HepG2 (cell line): ENCODE data around the gene DAZAP1. TPM values are rescaled to one million over a fixed set of nuclear protein-coding genes. Genes with fewer than 3 reads are reported as not detected.

ENCODE experiments used
- AGO1 ChIP-seq: fragments of 200-400 bp; formaldehyde crosslinking; IDR thresholded peaks from 2 replicates; pipeline ENCODE4 v1.6.1; 2017; ENCODE audit warnings: mild to moderate bottlenecking, low read depth, low read length, moderate library complexity; ENCODE audit not compliant: poor library complexity, severe bottlenecking
- ARNTL ChIP-seq: sonication (generic); formaldehyde crosslinking; IDR thresholded peaks from 2 replicates; pipeline ENCODE4 v1.4.0; 2020; ENCODE audit warnings: mild to moderate bottlenecking, missing genetic modification reagents
- ATM ChIP-seq: fragments of 450-650 bp; IDR thresholded peaks from 2 replicates; pipeline ENCODE4 v1.7.1; 2017; ENCODE audit warnings: mild to moderate bottlenecking, borderline replicate concordance
- BRCA1 ChIP-seq: sonication (generic); formaldehyde crosslinking; IDR thresholded peaks from 2 replicates; pipeline ENCODE4 v1.4.0; 2020; ENCODE audit warnings: missing genetic modification reagents
- ETV5 ChIP-seq: IDR thresholded peaks from 2 replicates; pipeline ENCODE4 v1.6.1; 2018; ENCODE audit warnings: missing biosample characterization, missing genetic modification reagents, inconsistent platforms, borderline replicate concordance
- GLI4 ChIP-seq: sonication (generic); formaldehyde crosslinking; IDR thresholded peaks from 2 replicates; pipeline ENCODE4 v1.5.1; 2020; ENCODE audit warnings: missing genetic modification reagents, mild to moderate bottlenecking, moderate library complexity, borderline replicate concordance
- IKZF1 ChIP-seq: fragments of 450-650 bp; IDR thresholded peaks from 2 replicates; pipeline ENCODE4 v1.7.1; 2016
- KLF13 ChIP-seq: sonication (generic); formaldehyde crosslinking; IDR thresholded peaks from 2 replicates; pipeline ENCODE4 v1.4.0; 2020; ENCODE audit warnings: mild to moderate bottlenecking, missing genetic modification reagents
- MEIS2 ChIP-seq: sonication (generic); formaldehyde crosslinking; IDR thresholded peaks from 2 replicates; pipeline ENCODE4 v1.9.0; 2021; ENCODE audit warnings: mild to moderate bottlenecking, missing genetic modification reagents
- MTA1 ChIP-seq: sonication (generic); formaldehyde crosslinking; IDR thresholded peaks from 2 replicates; pipeline ENCODE4 v1.4.0; 2020; ENCODE audit warnings: missing genetic modification reagents, mild to moderate bottlenecking, borderline replicate concordance
- MTF1 ChIP-seq: sonication (generic); formaldehyde crosslinking; IDR thresholded peaks from 2 replicates; pipeline ENCODE4 v1.5.0; 2020; ENCODE audit warnings: missing genetic modification reagents
- NKX3-1 ChIP-seq: sonication (generic); formaldehyde crosslinking; IDR thresholded peaks from 2 replicates; pipeline ENCODE4 v1.5.0; 2020; ENCODE audit warnings: missing genetic modification reagents
- NPAS2 ChIP-seq: sonication (generic); formaldehyde crosslinking; IDR thresholded peaks from 2 replicates; pipeline ENCODE4 v1.8.0; 2022; ENCODE audit warnings: mild to moderate bottlenecking, missing genetic modification reagents, borderline replicate concordance
- SETDB1 ChIP-seq: sonication (generic); formaldehyde crosslinking; IDR thresholded peaks from 2 replicates; pipeline ENCODE4 v1.5.1; 2020; ENCODE audit warnings: missing genetic modification reagents, mild to moderate bottlenecking, borderline replicate concordance
- SIX1 ChIP-seq: sonication (generic); formaldehyde crosslinking; IDR thresholded peaks from 2 replicates; pipeline ENCODE4 v1.4.0; 2020; ENCODE audit warnings: missing genetic modification reagents, borderline replicate concordance
- SMAD3 ChIP-seq: sonication (generic); formaldehyde crosslinking; IDR thresholded peaks from 2 replicates; pipeline ENCODE4 v1.4.0; 2020; ENCODE audit warnings: missing genetic modification reagents
- ZKSCAN1 ChIP-seq: fragments of 150-350 bp; IDR thresholded peaks from 2 replicates; pipeline ENCODE4 v1.6.1; 2014; ENCODE audit warnings: low read length
- ZNF251 ChIP-seq: sonication (generic); formaldehyde crosslinking; IDR thresholded peaks from 2 replicates; pipeline ENCODE4 v1.9.0; 2021; ENCODE audit warnings: mild to moderate bottlenecking, missing genetic modification reagents
- ZNF549 ChIP-seq: sonication (generic); formaldehyde crosslinking; IDR thresholded peaks from 2 replicates; pipeline ENCODE4 v1.5.0; 2020; ENCODE audit warnings: missing genetic modification reagents
- ZNF724P ChIP-seq: sonication (generic); formaldehyde crosslinking; IDR thresholded peaks from 2 replicates; pipeline ENCODE4 v1.8.0; 2022; ENCODE audit warnings: missing genetic modification reagents, borderline replicate concordance
- ZSCAN21 ChIP-seq: sonication (generic); formaldehyde crosslinking; IDR thresholded peaks from 2 replicates; pipeline ENCODE4 v1.8.0; 2022; ENCODE audit warnings: mild to moderate bottlenecking, missing genetic modification reagents, moderate library complexity, borderline replicate concordance
- ZSCAN22 ChIP-seq: sonication (generic); formaldehyde crosslinking; IDR thresholded peaks from 2 replicates; pipeline ENCODE4 v1.4.0; 2020; ENCODE audit warnings: mild to moderate bottlenecking, missing genetic modification reagents
- polyA plus RNA-seq, 8 experiments: library from polyadenylated mRNA; depleted of rRNA in 3 of 8; stranded (reverse) in 7 of 8; unstranded in 1 of 8; fragments of >200 nt; fragmentation: Illumina TruSeq in 4 of 8; extraction: Trizol in 4 of 8; gene quantifications; 2 replicates each; pipeline versions ENCODE4 v1.2.1 to v1.2.3, GENCODE V29; 2011 to 2016; ENCODE audit warnings: low read depth in 4 of 8, missing spikeins in 1 of 8, mixed read lengths in 1 of 8; ENCODE audit not compliant: insufficient read depth in 1 of 8
- total RNA-seq, 5 experiments: library from RNA; depleted of rRNA; stranded (reverse); fragments of >200 nt; fragmentation: Illumina TruSeq; extraction: Trizol; gene quantifications; 2 replicates each; pipeline ENCODE4 v1.2.3, GENCODE V29; 2016; ENCODE audit warnings: low read depth in 1 of 5
- TF ChIP-seq, protein P1 (sequence below): sonication (generic); formaldehyde crosslinking; IDR thresholded peaks from 2 replicates; pipeline ENCODE4 v1.8.1; 2023; ENCODE audit warnings: mild to moderate bottlenecking, moderate library complexity, missing genetic modification reagents
- TF ChIP-seq, protein P2 (sequence below): IDR thresholded peaks from 2 replicates; pipeline ENCODE4 v1.6.1; 2016
- TF ChIP-seq, protein P3 (sequence below): sonication (generic); formaldehyde crosslinking; conservative IDR thresholded peaks from 2 replicates; pipeline ENCODE4 v1.4.0; 2020; ENCODE audit warnings: missing genetic modification reagents
- TF ChIP-seq, protein P4 (sequence below): sonication (generic); formaldehyde crosslinking; IDR thresholded peaks from 2 replicates; pipeline ENCODE4 v1.5.0; 2020; ENCODE audit warnings: missing genetic modification reagents, mild to moderate bottlenecking, borderline replicate concordance

Gene DAZAP1
- total and polyA plus RNA-seq, 2 of the 13 experiments (the other 11 are each of a cell fraction or from before 2014, with no cell fraction given): 63.3 to 79.2 TPM

DNA sequence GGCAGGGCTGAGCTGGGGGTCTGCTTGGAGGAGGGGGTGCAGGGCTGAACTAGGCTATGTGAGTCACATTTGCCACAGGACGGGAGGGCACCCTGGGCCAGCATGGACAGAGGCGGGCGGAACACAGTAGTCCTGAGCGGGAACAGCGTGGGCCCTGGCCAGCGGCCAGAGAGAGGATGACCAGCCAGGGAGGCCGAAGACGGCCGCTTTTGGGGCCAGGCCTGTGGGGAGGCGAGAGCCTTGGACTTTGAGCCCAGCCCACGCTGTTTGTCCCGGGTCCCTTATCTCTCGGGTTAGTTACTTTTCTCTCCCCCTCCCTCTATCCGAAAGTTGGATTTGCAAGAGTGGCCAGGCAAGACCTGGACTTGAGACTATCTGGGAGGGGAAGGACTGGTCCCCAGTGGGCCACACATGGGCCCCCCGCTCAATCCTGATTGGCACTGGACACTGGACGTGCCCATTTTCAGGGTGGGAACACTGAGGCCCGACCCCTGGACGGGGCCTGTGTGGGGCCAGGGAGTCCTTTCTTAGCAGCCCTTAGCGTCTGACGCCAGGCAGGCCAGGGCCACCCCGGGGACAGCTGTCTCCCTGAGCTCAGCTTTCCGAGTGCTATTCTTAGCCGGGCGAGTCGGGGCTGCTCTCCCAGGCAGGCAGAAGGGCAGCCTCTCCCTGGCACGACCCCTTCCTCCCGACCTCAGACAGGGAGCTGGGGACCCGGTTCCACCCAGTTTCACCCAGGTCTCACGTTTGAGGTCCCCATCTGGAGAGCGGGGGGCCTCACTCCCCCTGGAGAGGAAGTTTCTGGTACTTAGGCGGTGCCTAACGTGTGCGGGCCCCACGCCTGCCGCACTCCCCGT lies 6.9 kb upstream of the DAZAP1 start (continued):
- no peak for TF ChIP-seq NKX3-1 (CRISPR knock-in tag)
- TF ChIP-seq ZSCAN21 (CRISPR knock-in tag): no peak
- peak; percentile 75 for TF ChIP-seq ARNTL (CRISPR knock-in tag)
- TF ChIP-seq ETV5: 0 out of 2 replicates have a peak, but pooled peaks have one; percentile 8
- 0 out of 2 replicates have a peak, but pooled peaks have one; percentile 38 for TF ChIP-seq SIX1 (CRISPR knock-in tag)
- TF ChIP-seq, protein P1, sequence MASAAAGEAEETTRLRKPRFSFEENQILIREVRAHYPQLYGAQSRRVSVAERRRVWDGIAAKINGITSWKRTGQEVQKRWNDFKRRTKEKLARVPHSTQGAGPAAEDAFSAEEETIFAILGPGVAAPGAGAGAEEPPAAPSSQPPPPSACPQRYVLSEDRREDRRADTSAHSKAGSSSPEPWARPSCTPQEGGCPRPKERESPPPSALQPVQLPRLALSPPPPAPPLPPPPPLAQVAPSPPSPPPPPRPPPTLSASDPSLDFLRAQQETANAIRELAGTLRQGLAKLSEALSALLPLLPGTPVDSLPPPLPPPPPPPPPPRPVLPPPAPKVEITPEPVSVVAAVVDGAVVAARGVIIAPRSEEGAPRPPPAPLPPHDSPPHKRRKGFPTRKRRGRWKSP (CRISPR knock-in tag): peak; percentile 40; the same call in 1 of the 2 replicates
- no peak for TF ChIP-seq ZKSCAN1
- TF ChIP-seq AGO1: no peak
- TF ChIP-seq ZNF549 (CRISPR knock-in tag): no peak
- peak; percentile 45; the same call in 1 of the 2 replicates for TF ChIP-seq BRCA1 (CRISPR knock-in tag)
- TF ChIP-seq NPAS2: no peak
- no peak for TF ChIP-seq KLF13
- TF ChIP-seq MEIS2 (CRISPR knock-in tag): no peak; the same call in 1 of the 2 replicates
- no peak for TF ChIP-seq MTF1 (CRISPR knock-in tag)
- TF ChIP-seq GLI4 (CRISPR knock-in tag): no peak
- TF ChIP-seq SETDB1: no peak
- TF ChIP-seq ATM: no peak
- TF ChIP-seq, protein P2, sequence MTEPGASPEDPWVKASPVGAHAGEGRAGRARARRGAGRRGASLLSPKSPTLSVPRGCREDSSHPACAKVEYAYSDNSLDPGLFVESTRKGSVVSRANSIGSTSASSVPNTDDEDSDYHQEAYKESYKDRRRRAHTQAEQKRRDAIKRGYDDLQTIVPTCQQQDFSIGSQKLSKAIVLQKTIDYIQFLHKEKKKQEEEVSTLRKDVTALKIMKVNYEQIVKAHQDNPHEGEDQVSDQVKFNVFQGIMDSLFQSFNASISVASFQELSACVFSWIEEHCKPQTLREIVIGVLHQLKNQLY (CRISPR knock-in tag): peak; percentile 60
- TF ChIP-seq ZSCAN22 (CRISPR knock-in tag): no peak
- TF ChIP-seq, protein P3, sequence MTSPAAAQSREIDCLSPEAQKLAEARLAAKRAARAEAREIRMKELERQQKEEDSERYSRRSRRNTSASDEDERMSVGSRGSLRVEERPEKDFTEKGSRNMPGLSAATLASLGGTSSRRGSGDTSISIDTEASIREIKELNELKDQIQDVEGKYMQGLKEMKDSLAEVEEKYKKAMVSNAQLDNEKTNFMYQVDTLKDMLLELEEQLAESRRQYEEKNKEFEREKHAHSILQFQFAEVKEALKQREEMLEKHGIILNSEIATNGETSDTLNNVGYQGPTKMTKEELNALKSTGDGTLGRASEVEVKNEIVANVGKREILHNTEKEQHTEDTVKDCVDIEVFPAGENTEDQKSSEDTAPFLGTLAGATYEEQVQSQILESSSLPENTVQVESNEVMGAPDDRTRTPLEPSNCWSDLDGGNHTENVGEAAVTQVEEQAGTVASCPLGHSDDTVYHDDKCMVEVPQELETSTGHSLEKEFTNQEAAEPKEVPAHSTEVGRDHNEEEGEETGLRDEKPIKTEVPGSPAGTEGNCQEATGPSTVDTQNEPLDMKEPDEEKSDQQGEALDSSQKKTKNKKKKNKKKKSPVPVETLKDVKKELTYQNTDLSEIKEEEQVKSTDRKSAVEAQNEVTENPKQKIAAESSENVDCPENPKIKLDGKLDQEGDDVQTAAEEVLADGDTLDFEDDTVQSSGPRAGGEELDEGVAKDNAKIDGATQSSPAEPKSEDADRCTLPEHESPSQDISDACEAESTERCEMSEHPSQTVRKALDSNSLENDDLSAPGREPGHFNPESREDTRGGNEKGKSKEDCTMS: no peak
- TF ChIP-seq MTA1 (CRISPR knock-in tag): peak; percentile 70
- TF ChIP-seq IKZF1: no peak
- TF ChIP-seq ZNF251 (CRISPR knock-in tag): no peak
- no peak for TF ChIP-seq ZNF724P (CRISPR knock-in tag)
- TF ChIP-seq, protein P4, sequence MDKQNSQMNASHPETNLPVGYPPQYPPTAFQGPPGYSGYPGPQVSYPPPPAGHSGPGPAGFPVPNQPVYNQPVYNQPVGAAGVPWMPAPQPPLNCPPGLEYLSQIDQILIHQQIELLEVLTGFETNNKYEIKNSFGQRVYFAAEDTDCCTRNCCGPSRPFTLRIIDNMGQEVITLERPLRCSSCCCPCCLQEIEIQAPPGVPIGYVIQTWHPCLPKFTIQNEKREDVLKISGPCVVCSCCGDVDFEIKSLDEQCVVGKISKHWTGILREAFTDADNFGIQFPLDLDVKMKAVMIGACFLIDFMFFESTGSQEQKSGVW (CRISPR knock-in tag): no peak
- peak; percentile 45; the same call in 1 of the 2 replicates for TF ChIP-seq SMAD3
